Measurements from ENCODE around the gene ARHGAP11B.
"Not testable (repeated sequence)": the region's sequence is repeated elsewhere in the genome, so short reads cannot be mapped to it uniquely, and the experiment has no call there.

ARHGAP11B gene

GRCh38 chr15:30625436-30626193 is at the start of gene ARHGAP11B:
TSS of gene ARHGAP11B (plus strand) at chr15:30626128.
- not testable (repeated sequence) for H3K36me3 ChIP-seq (ENCODE audit: control insufficient read depth, insufficient read depth, low read length); H3K27me3 ChIP-seq (ENCODE audit: control insufficient read depth, insufficient read depth, low read length, poor library complexity, severe bottlenecking); H3K4me1 ChIP-seq (ENCODE audit: control insufficient read depth, insufficient read depth, low read length); H3K9me3 ChIP-seq (ENCODE audit: control insufficient read depth, low read length)
- 1% methylated on average over 33 to 34 of the region's 35 CpGs for WGBS, 2 experiments
- peak within 1 kb of the TSS; percentile 76 for H3K27ac ChIP-seq (ENCODE audit: insufficient read depth, low read depth, low read length, poor library complexity, severe bottlenecking)
- H3K4me3 ChIP-seq (ENCODE audit: insufficient read depth, low read depth, low read length) = peak within 1 kb of the TSS; percentile 62

- H3K36me3 ChIP-seq (ENCODE audit: control insufficient read depth, insufficient read depth, low read length); H3K4me3 ChIP-seq (ENCODE audit: insufficient read depth, low read depth, low read length); H3K4me1 ChIP-seq (ENCODE audit: control insufficient read depth, insufficient read depth, low read length); H3K27ac ChIP-seq (ENCODE audit: insufficient read depth, low read depth, low read length, poor library complexity, severe bottlenecking); H3K27me3 ChIP-seq (ENCODE audit: control insufficient read depth, insufficient read depth, low read length, poor library complexity, severe bottlenecking); H3K9me3 ChIP-seq (ENCODE audit: control insufficient read depth, low read length): not testable (repeated sequence)
- no CpG with 5 or more reads among the region's 6 CpGs for whole genome bisulfite sequencing, 2 experiments
Measured at GRCh38 chr15:30579394-30579970, 46.4 kb upstream of the ARHGAP11B start.

DNA sequence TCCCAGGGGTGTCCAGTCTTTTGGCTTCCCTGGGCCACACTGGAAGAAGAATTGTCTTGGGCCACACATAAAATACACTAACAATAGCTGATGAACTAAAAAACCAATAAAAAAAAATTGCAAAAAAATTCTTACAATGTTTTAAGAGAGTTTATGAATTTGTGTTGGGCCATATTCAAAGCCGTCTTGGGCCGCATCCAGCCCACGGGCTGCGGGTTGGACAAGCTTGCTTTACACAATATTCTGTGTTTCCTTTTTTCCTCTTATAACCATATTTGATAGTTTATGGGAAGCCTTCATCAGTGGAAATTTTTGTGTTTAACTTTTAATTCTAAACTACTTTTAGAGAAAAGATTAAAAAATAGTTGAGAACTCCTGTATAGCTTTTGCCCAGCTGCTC is 45.2 kb upstream of the ARHGAP11B start:
- WGBS, 2 experiments = no CpG with 5 or more reads among the region's 4 CpGs
- not testable (repeated sequence) for H3K9me3 ChIP-seq (ENCODE audit: control insufficient read depth, low read length); H3K4me3 ChIP-seq (ENCODE audit: insufficient read depth, low read depth, low read length); H3K4me1 ChIP-seq (ENCODE audit: control insufficient read depth, insufficient read depth, low read length); H3K27ac ChIP-seq (ENCODE audit: insufficient read depth, low read depth, low read length, poor library complexity, severe bottlenecking); H3K36me3 ChIP-seq (ENCODE audit: control insufficient read depth, insufficient read depth, low read length); H3K27me3 ChIP-seq (ENCODE audit: control insufficient read depth, insufficient read depth, low read length, poor library complexity, severe bottlenecking)

DNA sequence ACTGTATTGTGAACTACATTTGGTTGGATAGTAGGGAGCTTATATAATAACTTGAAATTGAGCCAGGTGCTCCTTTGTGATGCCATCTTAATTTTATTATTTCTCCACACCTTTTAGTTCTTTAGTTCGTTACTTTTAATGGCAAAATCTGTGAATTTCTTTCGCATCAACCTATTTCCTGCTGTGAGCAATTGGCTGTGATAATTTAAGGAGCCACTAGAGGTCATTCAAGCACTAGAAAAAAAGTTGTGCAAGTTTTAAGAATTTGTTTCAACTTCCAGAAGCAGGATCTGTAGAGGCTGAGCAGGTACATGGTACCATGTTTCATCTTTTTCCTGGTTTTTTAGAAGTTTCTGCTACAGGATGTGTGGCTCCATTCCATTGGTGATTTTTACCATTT is 27.0 kb upstream of the ARHGAP11B start:
- WGBS, 2 experiments = 17 to 39% methylated on average over 2 of the region's 2 CpGs
- H3K36me3 ChIP-seq (ENCODE audit: control insufficient read depth, insufficient read depth, low read length); H3K4me1 ChIP-seq (ENCODE audit: control insufficient read depth, insufficient read depth, low read length); H3K27ac ChIP-seq (ENCODE audit: insufficient read depth, low read depth, low read length, poor library complexity, severe bottlenecking); H3K9me3 ChIP-seq (ENCODE audit: control insufficient read depth, low read length); H3K27me3 ChIP-seq (ENCODE audit: control insufficient read depth, insufficient read depth, low read length, poor library complexity, severe bottlenecking); H3K4me3 ChIP-seq (ENCODE audit: insufficient read depth, low read depth, low read length): not testable (repeated sequence)

DNA sequence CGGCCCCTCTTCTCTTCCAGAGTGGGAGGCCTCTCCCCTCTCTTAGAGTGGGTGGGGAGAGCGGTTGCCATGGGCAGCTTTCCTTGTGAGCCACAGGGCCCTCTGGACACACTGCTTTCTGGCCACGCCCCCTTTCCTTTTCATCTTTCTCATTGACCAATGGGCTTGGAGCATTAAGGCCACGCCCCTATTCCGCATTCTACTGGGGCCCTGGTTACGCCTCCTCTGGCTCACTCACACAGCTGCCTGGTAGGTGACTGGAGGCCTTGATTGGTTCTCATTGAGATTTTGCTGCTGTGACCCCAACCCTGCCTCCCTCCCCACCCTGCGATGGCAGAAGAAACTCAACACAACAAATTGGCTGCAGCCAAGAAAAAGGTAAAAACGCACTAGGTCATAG is 22.1 kb upstream of the ARHGAP11B start, which contains the start of gene GOLGA8H:
GOLGA8H (plus strand) TSS at position 233 of the 400 bp plus-strand sequence; CDS start at position 331, 98 bp downstream.
- 73 to 87% methylated on average over 6 to 7 of the region's 8 CpGs for WGBS, 2 experiments
- H3K27ac ChIP-seq (ENCODE audit: insufficient read depth, low read depth, low read length, poor library complexity, severe bottlenecking); H3K36me3 ChIP-seq (ENCODE audit: control insufficient read depth, insufficient read depth, low read length); H3K9me3 ChIP-seq (ENCODE audit: control insufficient read depth, low read length); H3K27me3 ChIP-seq (ENCODE audit: control insufficient read depth, insufficient read depth, low read length, poor library complexity, severe bottlenecking); H3K4me1 ChIP-seq (ENCODE audit: control insufficient read depth, insufficient read depth, low read length); H3K4me3 ChIP-seq (ENCODE audit: insufficient read depth, low read depth, low read length): not testable (repeated sequence)

GRCh38 chr15:30612271-30612670 is 13.7 kb upstream of the ARHGAP11B start:
- not testable (repeated sequence) for H3K27me3 ChIP-seq (ENCODE audit: control insufficient read depth, insufficient read depth, low read length, poor library complexity, severe bottlenecking); H3K36me3 ChIP-seq (ENCODE audit: control insufficient read depth, insufficient read depth, low read length); H3K4me1 ChIP-seq (ENCODE audit: control insufficient read depth, insufficient read depth, low read length); H3K4me3 ChIP-seq (ENCODE audit: insufficient read depth, low read depth, low read length); H3K27ac ChIP-seq (ENCODE audit: insufficient read depth, low read depth, low read length, poor library complexity, severe bottlenecking); H3K9me3 ChIP-seq (ENCODE audit: control insufficient read depth, low read length)
- no CpG with 5 or more reads among the region's 6 CpGs for WGBS, 2 experiments

GRCh38 chr15:30621342-30621741 is 4.6 kb upstream of the ARHGAP11B start:
- H3K4me3 ChIP-seq (ENCODE audit: insufficient read depth, low read depth, low read length); H3K36me3 ChIP-seq (ENCODE audit: control insufficient read depth, insufficient read depth, low read length); H3K27me3 ChIP-seq (ENCODE audit: control insufficient read depth, insufficient read depth, low read length, poor library complexity, severe bottlenecking); H3K4me1 ChIP-seq (ENCODE audit: control insufficient read depth, insufficient read depth, low read length); H3K27ac ChIP-seq (ENCODE audit: insufficient read depth, low read depth, low read length, poor library complexity, severe bottlenecking); H3K9me3 ChIP-seq (ENCODE audit: control insufficient read depth, low read length): not testable (repeated sequence)
- 17 to 20% methylated on average over 1 of the region's 3 CpGs for WGBS, 2 experiments

- H3K27ac ChIP-seq (ENCODE audit: insufficient read depth, low read depth, low read length, poor library complexity, severe bottlenecking) = peak overlapping the region; percentile 76
- not testable (repeated sequence) for H3K4me1 ChIP-seq (ENCODE audit: control insufficient read depth, insufficient read depth, low read length); H3K36me3 ChIP-seq (ENCODE audit: control insufficient read depth, insufficient read depth, low read length); H3K27me3 ChIP-seq (ENCODE audit: control insufficient read depth, insufficient read depth, low read length, poor library complexity, severe bottlenecking); H3K9me3 ChIP-seq (ENCODE audit: control insufficient read depth, low read length)
- H3K4me3 ChIP-seq (ENCODE audit: insufficient read depth, low read depth, low read length) = peak overlapping the region; percentile 62
- 0% methylated on average over 8 to 9 of the region's 22 CpGs for WGBS, 2 experiments
Measured at GRCh38 chr15:30626194-30626565, 252 bp downstream of the ARHGAP11B start.

DNA sequence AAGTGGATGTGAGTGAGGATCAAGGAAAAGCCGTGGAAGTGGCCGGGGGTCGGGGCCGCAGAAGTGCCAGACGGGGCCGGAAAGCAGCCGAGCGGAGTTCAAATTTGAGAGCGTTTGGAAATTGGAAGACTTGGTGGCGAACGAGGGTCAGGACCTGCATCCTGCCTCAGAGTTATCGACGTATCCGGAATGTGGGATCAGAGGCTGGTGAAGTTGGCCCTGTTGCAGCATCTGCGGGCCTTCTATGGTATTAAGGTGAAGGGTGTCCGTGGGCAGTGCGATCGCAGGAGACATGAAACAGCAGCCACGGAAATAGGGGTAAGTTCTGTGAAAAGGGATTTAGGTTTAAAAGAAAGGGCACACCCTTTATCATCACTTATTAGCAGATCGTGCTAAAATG is 704 bp downstream of the ARHGAP11B start:
- H3K4me3 ChIP-seq (ENCODE audit: insufficient read depth, low read depth, low read length) = peak overlapping the region; percentile 62
- 0 to 1% methylated on average over 7 to 10 of the region's 20 CpGs for WGBS, 2 experiments

GRCh38 chr15:30650012-30650929 is 24.3 kb downstream of the ARHGAP11B start:
- no peaks in the 10 kb centered on the region for H3K9me3 ChIP-seq (ENCODE audit: control insufficient read depth, low read length)
- WGBS, 2 experiments = 97 to 98% methylated on average over 5 of the region's 5 CpGs
- H3K36me3 ChIP-seq (ENCODE audit: control insufficient read depth, insufficient read depth, low read length) = peaks cover 5% of the 10 kb centered on the region
- no peak overlapping the region for H3K27ac ChIP-seq (ENCODE audit: insufficient read depth, low read depth, low read length, poor library complexity, severe bottlenecking)
- no peak overlapping the region for H3K4me3 ChIP-seq (ENCODE audit: insufficient read depth, low read depth, low read length)
- no peaks in the 10 kb centered on the region for H3K27me3 ChIP-seq (ENCODE audit: control insufficient read depth, insufficient read depth, low read length, poor library complexity, severe bottlenecking)
- H3K4me1 ChIP-seq (ENCODE audit: control insufficient read depth, insufficient read depth, low read length) = no peaks in the 10 kb centered on the region

More for the DNA sequence above, 704 bp downstream of the ARHGAP11B start:
- H3K9me3 ChIP-seq (ENCODE audit: control insufficient read depth, low read length); H3K36me3 ChIP-seq (ENCODE audit: control insufficient read depth, insufficient read depth, low read length); H3K27me3 ChIP-seq (ENCODE audit: control insufficient read depth, insufficient read depth, low read length, poor library complexity, severe bottlenecking); H3K27ac ChIP-seq (ENCODE audit: insufficient read depth, low read depth, low read length, poor library complexity, severe bottlenecking); H3K4me1 ChIP-seq (ENCODE audit: control insufficient read depth, insufficient read depth, low read length): not testable (repeated sequence)

Measured in ectodermal cell (in vitro differentiated cells).